Gastroesophageal sphincter (tissue), 3 donors: Measurements from ENCODE around the gene ERCC6L2.

ENCODE experiments used
- CTCF ChIP-seq, 4 experiments: fragments of 200-600 bp in 2 of 4; fragments of 450-650 bp in 2 of 4; sonication (generic) in 1 of 4; IDR thresholded peaks; one replicate each; pipeline ENCODE4 v1.5.1; 2017 to 2019; ENCODE audit warnings: antibody characterized with exemption in 4 of 4, mild to moderate bottlenecking in 2 of 4, moderate library complexity in 2 of 4
- EP300 ChIP-seq: sonication (generic); formaldehyde crosslinking; IDR thresholded peaks from one replicate; pipeline ENCODE4 v1.6.1; 2017; ENCODE audit warnings: antibody characterized with exemption, mild to moderate bottlenecking
- POLR2AphosphoS5 ChIP-seq: sonication (generic); formaldehyde crosslinking; IDR thresholded peaks from one replicate; pipeline ENCODE4 v1.6.1; 2017; ENCODE audit warnings: antibody characterized with exemption

- no peak for TF ChIP-seq CTCF (IDR thresholded peaks at IDR 0.05)
- TF ChIP-seq POLR2AphosphoS5 = no peak
- TF ChIP-seq EP300 = no peak
Measured at GRCh38 chr9:96004379-96004778, 128.9 kb downstream of the ERCC6L2 start.
